ENCODE data around the gene KRT7.

KRT7 gene

DNA sequence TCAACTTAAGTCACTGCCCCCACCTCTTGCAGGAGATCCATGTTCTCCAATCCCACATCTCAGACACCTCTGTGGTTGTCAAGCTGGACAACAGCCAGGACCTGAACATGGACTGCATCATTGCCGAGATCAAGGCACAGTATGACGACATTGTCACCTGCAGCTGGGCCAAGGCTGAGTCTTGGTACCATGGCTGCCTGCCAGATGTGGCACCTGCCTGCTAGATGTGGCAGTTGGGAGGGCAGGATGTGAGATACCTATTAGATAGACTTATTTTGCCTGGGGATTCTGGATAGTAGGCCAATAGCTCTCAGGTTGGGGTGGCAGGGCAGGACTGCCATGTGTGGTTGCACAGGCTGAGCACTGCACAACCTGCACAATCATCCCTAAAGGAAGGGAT lies 33.5 kb downstream of the KRT7 start:
- no peak for DNase-seq (ENCODE audit: low read depth)
- H3K4me3 ChIP-seq (ENCODE audit: low read depth, low read length), result no peak overlapping the region
- TF ChIP-seq, protein P1, sequence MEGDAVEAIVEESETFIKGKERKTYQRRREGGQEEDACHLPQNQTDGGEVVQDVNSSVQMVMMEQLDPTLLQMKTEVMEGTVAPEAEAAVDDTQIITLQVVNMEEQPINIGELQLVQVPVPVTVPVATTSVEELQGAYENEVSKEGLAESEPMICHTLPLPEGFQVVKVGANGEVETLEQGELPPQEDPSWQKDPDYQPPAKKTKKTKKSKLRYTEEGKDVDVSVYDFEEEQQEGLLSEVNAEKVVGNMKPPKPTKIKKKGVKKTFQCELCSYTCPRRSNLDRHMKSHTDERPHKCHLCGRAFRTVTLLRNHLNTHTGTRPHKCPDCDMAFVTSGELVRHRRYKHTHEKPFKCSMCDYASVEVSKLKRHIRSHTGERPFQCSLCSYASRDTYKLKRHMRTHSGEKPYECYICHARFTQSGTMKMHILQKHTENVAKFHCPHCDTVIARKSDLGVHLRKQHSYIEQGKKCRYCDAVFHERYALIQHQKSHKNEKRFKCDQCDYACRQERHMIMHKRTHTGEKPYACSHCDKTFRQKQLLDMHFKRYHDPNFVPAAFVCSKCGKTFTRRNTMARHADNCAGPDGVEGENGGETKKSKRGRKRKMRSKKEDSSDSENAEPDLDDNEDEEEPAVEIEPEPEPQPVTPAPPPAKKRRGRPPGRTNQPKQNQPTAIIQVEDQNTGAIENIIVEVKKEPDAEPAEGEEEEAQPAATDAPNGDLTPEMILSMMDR (IDR thresholded peaks at IDR 0.05; ENCODE audit: control insufficient read depth, extremely low read depth, insufficient read depth), result no peak

DNA sequence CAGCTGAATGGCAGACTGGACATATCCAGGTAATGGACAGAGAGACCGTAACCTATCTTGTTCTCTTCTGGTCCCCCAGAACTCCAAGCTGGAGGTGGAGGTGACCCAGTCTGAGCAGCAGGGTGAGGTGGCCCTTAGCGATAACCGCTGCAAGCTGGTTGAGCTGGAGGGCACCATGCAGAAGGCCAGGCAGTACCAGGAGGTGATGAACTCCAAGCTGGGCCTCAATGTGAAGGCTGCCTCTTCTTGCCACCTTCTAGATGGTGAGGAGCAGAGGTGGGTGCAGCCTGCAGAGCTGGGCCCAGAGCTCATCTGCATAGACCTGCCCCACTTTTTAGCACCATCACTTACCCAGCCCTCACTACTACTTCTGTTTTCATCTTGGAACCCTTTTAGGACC lies 34.2 kb downstream of the KRT7 start:
- TF ChIP-seq, protein P1 (IDR thresholded peaks at IDR 0.05; ENCODE audit: control insufficient read depth, extremely low read depth, insufficient read depth), result no peak
- DNase-seq (ENCODE audit: low read depth), result no peak
- no peak overlapping the region for H3K4me3 ChIP-seq (ENCODE audit: low read depth, low read length)

DNA sequence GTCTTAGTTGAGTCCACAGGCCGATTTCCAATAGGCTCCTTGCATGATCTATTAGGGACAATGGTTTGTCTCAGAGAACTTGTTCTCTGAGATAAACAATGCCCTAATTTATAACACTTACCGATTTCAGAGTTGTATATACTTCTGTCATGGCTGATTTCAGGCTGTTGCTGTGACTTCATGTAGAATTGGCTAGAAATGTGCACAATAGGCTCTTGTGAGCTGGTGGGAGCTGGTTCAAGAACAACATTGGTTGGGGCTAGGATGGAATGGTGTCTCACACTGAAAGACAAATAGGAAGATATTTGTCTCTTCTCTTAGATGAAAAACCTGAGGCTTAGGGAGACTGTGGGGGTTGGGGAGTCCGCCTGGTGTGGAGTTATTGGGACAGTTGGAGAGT lies 34.7 kb downstream of the KRT7 start:
- no peak overlapping the region for H3K4me3 ChIP-seq (ENCODE audit: low read depth, low read length)
- TF ChIP-seq, protein P1 (IDR thresholded peaks at IDR 0.05; ENCODE audit: control insufficient read depth, extremely low read depth, insufficient read depth), result no peak
- DNase-seq (ENCODE audit: low read depth), result no peak

DNA sequence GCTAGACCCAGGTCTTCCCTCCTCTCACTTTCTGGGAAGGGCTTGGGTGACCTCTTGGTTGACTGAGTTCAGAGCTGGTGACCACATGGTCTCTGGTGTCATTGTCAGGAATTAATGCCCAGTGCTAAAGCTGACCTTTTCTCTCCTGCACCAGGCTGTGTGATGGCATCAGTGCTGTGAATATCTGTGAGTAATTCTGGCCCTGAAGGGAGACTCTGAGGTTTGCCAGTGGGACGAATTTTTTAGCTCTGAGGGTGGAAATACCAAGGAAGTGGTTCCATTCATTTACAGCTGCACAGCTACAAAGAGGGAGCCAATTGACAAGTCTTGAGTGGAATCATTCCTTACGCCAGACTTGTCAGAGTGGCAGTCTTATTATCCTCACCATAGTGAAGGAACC lies 35.2 kb downstream of the KRT7 start:
- H3K4me3 ChIP-seq (ENCODE audit: low read depth, low read length), result no peak overlapping the region
- TF ChIP-seq, protein P1 (IDR thresholded peaks at IDR 0.05; ENCODE audit: control insufficient read depth, extremely low read depth, insufficient read depth), result no peak
- no peak for DNase-seq (ENCODE audit: low read depth)

DNA sequence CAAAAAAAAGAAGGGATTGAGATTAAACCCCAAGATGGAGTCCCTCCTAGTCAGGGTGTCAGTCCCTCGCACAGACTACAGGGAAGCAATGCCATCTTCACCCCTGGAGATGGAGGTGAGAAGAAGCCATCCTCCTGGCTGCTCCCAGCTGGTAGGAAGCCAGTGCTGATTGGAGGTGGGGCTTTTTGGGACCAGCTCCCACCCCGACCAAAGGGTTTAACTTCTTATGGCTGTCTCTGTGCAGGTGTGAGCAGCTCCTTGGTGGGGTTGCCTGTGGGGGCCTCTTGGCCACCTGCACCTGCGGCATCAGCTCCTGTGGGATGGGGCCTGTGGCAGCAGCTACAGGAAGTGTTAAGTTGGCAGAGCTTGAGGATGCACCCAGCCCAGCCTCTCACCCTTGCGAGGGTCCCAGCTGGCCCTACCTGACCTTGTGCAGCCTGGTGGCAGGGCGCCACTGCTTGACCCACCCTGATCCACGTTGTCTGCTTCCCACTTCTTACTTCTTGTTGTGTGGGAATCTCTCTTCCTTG lies 37.6 kb downstream of the KRT7 start:
- DNase-seq (ENCODE audit: low read depth), result no peak
- no peak overlapping the region for H3K4me3 ChIP-seq (ENCODE audit: low read depth, low read length)
- TF ChIP-seq, protein P1 (IDR thresholded peaks at IDR 0.05; ENCODE audit: control insufficient read depth, extremely low read depth, insufficient read depth), result no peak

DNA sequence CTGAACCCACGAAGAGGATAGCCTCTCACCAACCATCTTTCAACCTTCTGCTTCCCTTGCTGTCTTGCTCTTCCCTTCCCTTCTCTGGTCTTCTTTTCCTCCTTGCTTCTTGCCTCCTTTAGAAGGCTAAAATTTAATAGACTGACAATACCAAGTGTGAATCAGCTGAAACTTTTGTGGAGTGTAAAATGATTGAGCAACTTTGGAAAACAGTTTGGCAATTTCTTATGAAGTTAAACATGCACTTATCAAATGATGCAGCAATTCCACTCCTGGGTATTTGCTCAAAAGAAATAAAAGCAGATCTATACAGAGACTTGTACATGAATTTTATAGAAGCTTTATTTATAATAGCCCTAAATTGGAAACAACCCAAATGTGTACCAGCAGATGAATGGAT lies 38.1 kb downstream of the KRT7 start:
- TF ChIP-seq, protein P1 (IDR thresholded peaks at IDR 0.05; ENCODE audit: control insufficient read depth, extremely low read depth, insufficient read depth), result no peak
- no peak overlapping the region for H3K4me3 ChIP-seq (ENCODE audit: low read depth, low read length)
- peak; percentile 1 for DNase-seq (ENCODE audit: low read depth)

DNA sequence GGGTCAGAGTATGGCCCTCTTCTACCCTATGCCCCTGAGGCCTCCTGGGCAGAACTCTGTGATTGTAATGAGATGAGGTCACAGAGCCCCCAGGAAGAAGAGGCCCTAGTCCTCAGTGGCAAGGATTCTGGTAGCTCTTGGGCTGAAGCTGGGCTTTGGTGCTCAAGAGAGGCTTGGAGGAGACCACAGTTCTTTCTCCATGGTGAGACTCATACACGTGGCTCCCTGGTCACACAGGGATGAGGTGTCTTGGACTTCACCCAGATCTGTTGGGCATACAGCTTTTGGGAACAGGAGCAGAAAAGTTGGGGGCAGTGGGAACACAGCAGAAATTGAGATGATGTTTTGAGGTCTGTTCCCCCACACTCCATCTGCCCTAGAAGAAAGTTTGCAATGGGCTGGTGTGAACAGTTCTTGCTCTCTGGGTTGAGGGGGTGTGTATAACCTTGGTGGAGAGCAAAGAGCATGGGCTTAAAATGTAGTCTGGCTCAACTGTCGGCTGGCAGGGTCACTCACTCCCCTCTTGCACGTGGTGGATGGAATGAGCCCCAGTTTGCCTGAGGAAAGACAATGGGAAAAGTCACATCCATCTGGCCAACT lies 41.6 kb downstream of the KRT7 start, which contains the start of gene KRT86:
KRT86 (plus strand) TSS at position 125 of the 600 bp plus-strand sequence. CDS start 27,272 bp downstream, outside the sequence.
- no peak for DNase-seq (ENCODE audit: low read depth)
- no peak within 1 kb of the TSS for H3K4me3 ChIP-seq (ENCODE audit: low read depth, low read length)
- TF ChIP-seq, protein P1 (IDR thresholded peaks at IDR 0.05; ENCODE audit: control insufficient read depth, extremely low read depth, insufficient read depth), result no peak

All from LNCaP clone FGC (cell line).